Stimulated activated CD4-positive, alpha-beta T cell treated with anti-CD3 and anti-CD28 coated beads, Interleukin-15, amount 100 ng/mL, for 48 hours (primary cell): Measurements from ENCODE around the gene LOXL1.
"Not testable (repeated sequence)": the region's sequence is repeated elsewhere in the genome, so short reads cannot be mapped to it uniquely, and the experiment has no call there.

Experiments
- DNase-seq, 2 donors: peaks; one replicate each; pipeline ENCODE4 v3.0.0-alpha.2; 2020; ENCODE audit warnings: low read depth in 2 of 2

The LOXL1 gene

GRCh38 chr15:73954188-73955145 lies 28.2 kb downstream of the LOXL1 start:
- no peak for DNase-seq

GRCh38 chr15:73955326-73955725 lies 29.1 kb downstream of the LOXL1 start:
- no peak for DNase-seq

- DNase-seq: no peak
These were observed 29.8 kb downstream of the LOXL1 start for GRCh38 chr15:73955861-73956742.

GRCh38 chr15:73956743-73957135 lies 30.5 kb downstream of the LOXL1 start:
- DNase-seq: no peak

GRCh38 chr15:73957276-73957675 lies 31.0 kb downstream of the LOXL1 start:
- no peak for DNase-seq

GRCh38 chr15:73957785-73958184 lies 31.5 kb downstream of the LOXL1 start:
- DNase-seq: no peak

GRCh38 chr15:73959012-73959581 lies 32.8 kb downstream of the LOXL1 start:
- no peak for DNase-seq

- DNase-seq: no peak
These were observed 33.5 kb downstream of the LOXL1 start for GRCh38 chr15:73959801-73960200.

- DNase-seq: not testable (repeated sequence)
These were observed 34.3 kb downstream of the LOXL1 start for GRCh38 chr15:73960472-73961070.

- DNase-seq: no peak
These were observed 36.2 kb downstream of the LOXL1 start for GRCh38 chr15:73962433-73962832.

- peak; percentile 74 to 82 for DNase-seq
These were observed 38.5 kb downstream of the LOXL1 start for GRCh38 chr15:73964736-73965093.

- DNase-seq: peak; percentile 59 to 60
These were observed 39.0 kb downstream of the LOXL1 start for GRCh38 chr15:73965094-73965757.

GRCh38 chr15:73965758-73966113 lies 39.5 kb downstream of the LOXL1 start:
- DNase-seq: no peak

GRCh38 chr15:73968461-73968860 lies 42.2 kb downstream of the LOXL1 start:
- no peak for DNase-seq

GRCh38 chr15:73969151-73969759 lies 43.0 kb downstream of the LOXL1 start:
- no peak for DNase-seq

- DNase-seq: peak; percentile 68 to 79
These were observed 46.9 kb downstream of the LOXL1 start for GRCh38 chr15:73972984-73973682.

GRCh38 chr15:73973683-73974200 lies 47.5 kb downstream of the LOXL1 start:
- not testable (repeated sequence) for DNase-seq

GRCh38 chr15:73975440-73976125 lies 49.3 kb downstream of the LOXL1 start:
- DNase-seq: not testable (repeated sequence)

- DNase-seq: no peak
These were observed 52.6 kb downstream of the LOXL1 start for GRCh38 chr15:73978896-73979295.
